ENCODE measurements around the gene RNU6-1. TPM values are rescaled to one million over a fixed set of nuclear protein-coding genes. Genes with fewer than 3 reads are reported as not detected.
A peak's percentile ranks its signal among the peaks of the same experiment; 100 is the strongest.

The RNU6-1 gene
- total and polyA plus RNA-seq, 8 donors, result not detected

DNA sequence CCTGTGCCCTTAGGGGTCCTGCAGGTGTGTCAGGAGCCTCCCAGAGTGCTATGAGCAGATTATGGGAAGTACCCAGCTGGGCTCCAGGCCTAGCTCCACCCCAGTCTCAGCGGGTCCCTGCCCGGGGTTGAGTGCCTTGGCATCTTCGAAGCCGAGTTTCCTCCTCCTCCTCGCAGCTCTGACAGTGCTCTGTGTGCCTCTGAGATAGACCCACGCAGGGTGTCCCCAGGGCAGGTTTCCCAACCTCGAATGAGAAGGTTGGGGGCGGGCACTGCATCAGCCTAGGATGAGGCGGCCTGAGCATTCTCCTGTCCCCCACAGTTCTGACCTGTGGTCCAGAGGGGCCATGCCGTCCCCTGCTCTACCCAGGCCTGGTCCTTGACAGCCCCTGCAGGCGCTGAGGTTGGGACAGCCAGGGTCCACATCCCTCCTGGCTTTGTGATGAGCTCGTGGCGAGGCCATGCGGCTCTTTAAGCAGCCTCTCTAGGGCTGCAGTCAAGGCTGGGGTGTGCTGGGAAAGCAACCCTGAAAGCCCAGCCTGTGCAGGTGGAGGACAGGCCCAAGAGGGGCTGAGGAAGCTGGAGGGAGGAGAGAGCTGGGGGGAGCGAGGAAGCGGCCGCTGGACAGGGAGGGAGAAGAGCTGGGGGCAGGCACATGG is 34.7 kb downstream of the RNU6-1 start:
- H3K4me1 ChIP-seq, result no peaks in the 10 kb centered on the region
- H3K9me3 ChIP-seq, result no peaks in the 10 kb centered on the region
- H3K36me3 ChIP-seq, result peaks cover 0 to 22% of the 10 kb centered on the region in 2 donors
- ATAC-seq (no peak), DNase-seq (peak in 1 of 4 donors; percentile 55)
- TF ChIP-seq CTCF (IDR thresholded peaks at IDR 0.05), result no peak
- H3K27me3 ChIP-seq, result no peaks in the 10 kb centered on the region
- H3K4me3 ChIP-seq, result no peak overlapping the region
- intact Hi-C loops (cut with DNase I), result no loop called here
- H3K27ac ChIP-seq, result no peak overlapping the region

GRCh38 chr15:67803996-67804843 is 35.6 kb downstream of the RNU6-1 start:
- DNase-seq (peak in 1 of 4 donors; percentile 60), ATAC-seq (no peak)
- H3K4me3 ChIP-seq, result no peak overlapping the region
- intact Hi-C loops (cut with DNase I), result no loop called here
- no peaks in the 10 kb centered on the region for H3K9me3 ChIP-seq
- peaks cover 0 to 22% of the 10 kb centered on the region in 2 donors for H3K36me3 ChIP-seq
- no peak overlapping the region for H3K27ac ChIP-seq
- no peaks in the 10 kb centered on the region for H3K4me1 ChIP-seq
- no peaks in the 10 kb centered on the region for H3K27me3 ChIP-seq
- no peak for TF ChIP-seq CTCF (IDR thresholded peaks at IDR 0.05)

DNA sequence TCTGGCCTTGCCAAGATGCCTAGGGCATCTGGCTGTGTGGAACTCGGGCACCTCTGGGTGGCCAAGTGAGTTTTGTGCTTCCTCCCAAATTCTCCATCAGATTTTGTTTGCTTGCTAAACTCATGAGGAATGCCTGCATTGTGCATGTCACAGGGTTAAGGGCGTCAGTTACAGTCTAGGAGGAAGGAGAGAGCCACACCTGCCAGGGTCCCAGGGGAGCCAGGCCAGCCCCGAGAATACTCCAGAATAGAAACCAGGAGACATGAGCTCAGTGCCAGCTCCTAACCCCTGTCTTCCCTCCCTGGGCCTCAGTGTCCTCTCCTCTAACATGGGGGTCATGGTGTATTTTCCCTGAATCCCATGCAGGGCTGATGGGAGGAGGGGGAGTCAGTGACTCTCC is 36.5 kb downstream of the RNU6-1 start:
- Histone ChIP-seq H3K4me3 (no peak overlapping the region), H3K27ac (no peak overlapping the region), H3K36me3 (peaks cover 0 to 25% of the 10 kb centered on the region in 2 donors), H3K4me1 (no peaks in the 10 kb centered on the region), H3K9me3 (no peaks in the 10 kb centered on the region), H3K27me3 (no peaks in the 10 kb centered on the region)
- intact Hi-C loops (cut with DNase I), result no loop called here
- ATAC-seq (no peak), DNase-seq (peak in 1 of 4 donors; percentile 28)
- no peak for TF ChIP-seq CTCF (IDR thresholded peaks at IDR 0.05)

DNA sequence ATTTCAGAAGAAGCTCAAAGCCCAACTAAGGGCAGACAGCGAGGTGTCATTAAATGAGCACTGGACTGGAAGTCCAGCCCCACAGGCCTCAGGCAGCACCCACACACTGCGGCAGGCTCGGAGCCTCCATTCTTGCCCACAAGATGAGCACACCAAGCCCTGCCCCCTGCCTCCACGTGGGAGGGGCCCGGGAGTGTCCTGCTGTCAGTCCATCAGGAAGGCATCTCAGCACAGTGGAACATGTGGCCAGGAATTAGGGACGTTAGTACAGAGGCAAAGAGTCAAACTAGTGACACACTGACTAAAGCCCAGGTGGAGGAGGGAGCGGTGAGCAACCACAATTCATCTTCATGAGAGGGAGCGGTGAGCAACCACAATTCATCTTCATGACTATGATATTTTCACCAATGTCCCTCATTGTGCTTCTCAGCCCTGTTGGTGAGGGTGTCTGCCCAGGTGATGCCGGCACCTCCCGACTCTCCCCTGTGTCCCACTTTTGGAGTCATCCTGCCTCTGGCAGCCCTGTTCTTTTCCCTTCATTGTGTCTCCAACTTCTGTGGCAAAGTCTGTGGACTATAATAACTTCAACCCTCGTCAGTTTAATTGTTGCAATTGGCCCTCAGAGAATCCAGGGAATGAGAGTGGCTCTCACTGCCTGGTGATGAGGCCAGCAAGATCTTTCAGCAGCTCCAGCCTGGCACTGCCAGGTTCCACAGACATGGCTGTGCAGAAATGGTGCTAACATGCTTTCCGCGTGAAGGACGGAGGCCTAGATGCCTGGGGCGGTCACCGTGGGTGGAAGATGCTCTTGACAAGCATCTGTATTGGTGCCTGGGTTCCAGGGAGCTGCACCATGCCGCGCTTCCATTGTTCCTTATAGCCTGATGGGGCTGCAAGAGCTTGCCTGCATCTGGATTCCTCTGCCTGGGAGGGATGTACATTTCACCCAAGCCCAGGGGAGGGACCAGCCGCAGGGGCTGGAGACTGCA is 37.6 kb downstream of the RNU6-1 start:
- no peaks in the 10 kb centered on the region for H3K9me3 ChIP-seq
- ATAC-seq (no peak), DNase-seq (peak in 1 of 4 donors; percentile 55)
- TF ChIP-seq CTCF (IDR thresholded peaks at IDR 0.05), result no peak
- intact Hi-C loops (cut with DNase I), result no loop called here
- no peak overlapping the region for H3K27ac ChIP-seq
- no peaks in the 10 kb centered on the region for H3K4me1 ChIP-seq
- no peak overlapping the region for H3K4me3 ChIP-seq
- no peaks in the 10 kb centered on the region for H3K27me3 ChIP-seq
- H3K36me3 ChIP-seq, result peaks cover 0 to 28% of the 10 kb centered on the region in 2 donors

Data from left lung (tissue), 10 donors.